ENCODE data around the gene PRICKLE4. TPM values are rescaled to one million over a fixed set of nuclear protein-coding genes. Genes with fewer than 3 reads are reported as not detected.

PRICKLE4 gene
- total RNA-seq, 1 experiment from 2014 or later, result 1.6 TPM

DNA sequence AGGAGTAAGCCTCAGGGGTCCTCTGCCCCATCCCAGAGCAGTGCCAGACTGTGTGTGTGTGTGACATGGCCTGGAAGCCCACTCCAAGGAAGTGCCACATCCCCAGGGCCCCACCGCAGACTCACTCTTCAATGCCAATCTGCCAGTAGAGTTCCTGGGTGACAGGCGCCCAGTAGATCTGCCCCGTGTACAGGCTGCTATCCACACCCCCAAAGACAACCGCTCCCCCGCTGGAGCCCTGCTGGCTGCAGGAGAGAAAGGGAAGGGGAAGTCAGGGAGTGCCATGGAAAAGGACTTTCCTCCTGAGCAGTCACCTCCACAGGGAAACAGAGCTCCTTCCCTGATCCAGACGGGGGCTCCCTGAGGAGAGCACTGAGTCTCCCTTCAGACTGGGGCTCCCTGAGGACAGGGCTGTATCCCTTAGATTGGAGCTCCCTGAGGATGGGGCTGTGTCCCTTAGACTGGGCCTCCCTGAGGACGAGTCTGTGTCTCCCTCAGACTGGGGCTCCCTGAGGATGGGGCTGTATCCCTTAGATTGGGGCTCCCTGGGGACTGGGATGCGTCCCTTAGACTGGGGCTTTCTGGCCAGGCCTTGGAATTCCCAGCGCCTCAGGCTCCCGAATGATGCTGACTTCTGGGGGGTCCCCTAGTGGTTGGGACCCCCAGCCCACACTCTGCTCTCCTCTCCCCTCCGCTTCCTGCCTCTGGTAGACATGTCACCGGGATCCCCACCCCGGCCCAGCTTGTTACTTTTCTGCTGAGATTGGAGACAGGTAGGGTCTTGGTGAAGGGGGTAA is 40.0 kb upstream of the PRICKLE4 start:
- POLR2A ChIA-PET, result no interaction called here
- ATAC-seq, result no peak
- no peak overlapping the region for H3K27ac ChIP-seq (ENCODE audit: low read length)

DNA sequence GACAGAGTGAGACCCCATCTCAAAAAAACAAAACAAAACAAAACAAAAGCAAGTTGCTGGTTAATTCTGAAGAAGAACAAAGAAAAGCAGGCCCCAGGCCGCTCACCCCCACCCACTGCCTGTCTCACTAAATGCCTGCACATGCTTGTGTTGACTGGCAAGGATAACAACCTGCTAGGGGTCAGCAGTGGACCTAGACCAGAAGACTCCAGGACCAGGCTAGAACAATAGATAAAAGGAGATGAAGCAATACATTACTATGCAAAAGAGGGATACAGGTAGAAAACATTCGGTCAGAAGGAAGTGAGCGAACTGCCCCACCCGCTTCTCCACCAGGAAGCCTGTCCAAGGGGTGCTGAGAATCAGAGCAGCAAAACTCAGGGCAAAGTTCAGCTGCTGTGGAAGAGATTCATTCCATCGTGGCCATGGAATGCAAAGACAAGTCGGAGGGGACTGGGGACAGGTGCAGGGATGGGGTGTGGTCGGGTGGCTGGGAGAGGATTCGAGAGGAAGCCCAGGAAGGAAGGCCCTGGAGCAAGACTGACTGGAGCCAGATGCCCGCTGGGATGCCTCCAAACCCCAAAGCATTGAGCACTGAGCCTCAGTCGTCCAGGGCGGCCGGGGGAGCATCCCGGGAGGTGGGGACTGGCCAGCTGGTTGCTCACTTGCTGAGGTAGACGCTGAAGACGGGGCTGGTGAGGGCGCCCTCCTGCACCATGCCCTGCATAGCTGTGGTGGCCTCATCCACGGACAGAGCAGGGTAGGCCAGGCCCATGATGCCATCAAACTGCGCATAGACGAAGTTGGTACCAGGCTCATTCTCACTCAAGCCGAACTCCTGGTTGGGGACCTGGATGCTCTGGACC is 38.7 kb upstream of the PRICKLE4 start:
- intact Hi-C loops (cut with micrococcal nuclease; ENCODE audit: unreplicated experiment) (no loop called here), in situ Hi-C loops (cut with HindIII; ENCODE audit: low pct_unique_long_range_greater_than_20kb, low sequenced_read_pairs) (no loop called here)
- peak; percentile 32; the same call in 1 of the 2 replicates for ATAC-seq
- Histone ChIP-seq H3K36me3 (ENCODE audit: control insufficient read depth, insufficient read depth, low read length) (no peaks in the 10 kb centered on the region), H3K9me3 (ENCODE audit: control insufficient read depth, insufficient read depth, low read depth, low read length) (no peaks in the 10 kb centered on the region), H3K4me1 (ENCODE audit: control insufficient read depth, insufficient read depth, low read length) (peaks cover 5% of the 10 kb centered on the region), H3K27ac (ENCODE audit: low read length) (no peak overlapping the region), H3K27me3 (ENCODE audit: control insufficient read depth, insufficient read depth, low read length) (no peaks in the 10 kb centered on the region), H3K4me3 (ENCODE audit: low read depth in 2 of 2, low read length in 2 of 2) (no peak overlapping the region)
- TF ChIP-seq, protein P1, sequence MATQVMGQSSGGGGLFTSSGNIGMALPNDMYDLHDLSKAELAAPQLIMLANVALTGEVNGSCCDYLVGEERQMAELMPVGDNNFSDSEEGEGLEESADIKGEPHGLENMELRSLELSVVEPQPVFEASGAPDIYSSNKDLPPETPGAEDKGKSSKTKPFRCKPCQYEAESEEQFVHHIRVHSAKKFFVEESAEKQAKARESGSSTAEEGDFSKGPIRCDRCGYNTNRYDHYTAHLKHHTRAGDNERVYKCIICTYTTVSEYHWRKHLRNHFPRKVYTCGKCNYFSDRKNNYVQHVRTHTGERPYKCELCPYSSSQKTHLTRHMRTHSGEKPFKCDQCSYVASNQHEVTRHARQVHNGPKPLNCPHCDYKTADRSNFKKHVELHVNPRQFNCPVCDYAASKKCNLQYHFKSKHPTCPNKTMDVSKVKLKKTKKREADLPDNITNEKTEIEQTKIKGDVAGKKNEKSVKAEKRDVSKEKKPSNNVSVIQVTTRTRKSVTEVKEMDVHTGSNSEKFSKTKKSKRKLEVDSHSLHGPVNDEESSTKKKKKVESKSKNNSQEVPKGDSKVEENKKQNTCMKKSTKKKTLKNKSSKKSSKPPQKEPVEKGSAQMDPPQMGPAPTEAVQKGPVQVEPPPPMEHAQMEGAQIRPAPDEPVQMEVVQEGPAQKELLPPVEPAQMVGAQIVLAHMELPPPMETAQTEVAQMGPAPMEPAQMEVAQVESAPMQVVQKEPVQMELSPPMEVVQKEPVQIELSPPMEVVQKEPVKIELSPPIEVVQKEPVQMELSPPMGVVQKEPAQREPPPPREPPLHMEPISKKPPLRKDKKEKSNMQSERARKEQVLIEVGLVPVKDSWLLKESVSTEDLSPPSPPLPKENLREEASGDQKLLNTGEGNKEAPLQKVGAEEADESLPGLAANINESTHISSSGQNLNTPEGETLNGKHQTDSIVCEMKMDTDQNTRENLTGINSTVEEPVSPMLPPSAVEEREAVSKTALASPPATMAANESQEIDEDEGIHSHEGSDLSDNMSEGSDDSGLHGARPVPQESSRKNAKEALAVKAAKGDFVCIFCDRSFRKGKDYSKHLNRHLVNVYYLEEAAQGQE (IDR thresholded peaks at IDR 0.05; ENCODE audit: insufficient read depth in 1 of 2, low read depth in 2 of 2, low read length in 1 of 2), result no peak
- POLR2A ChIA-PET, result no interaction called here
- CTCF ChIA-PET, result interaction anchor here (0.9 kb wide), 1 partner anchor 38 kb away, joined by 4 read pairs; the partner anchor contains the start of gene FRS3
- no TSS peak for BruUV-seq (replicated peaks)
- no peak for DNase-seq (ENCODE audit: low read depth, low spot score)

More for the DNA sequence above, 40.0 kb upstream of the PRICKLE4 start:
- Histone ChIP-seq H3K27me3 (ENCODE audit: control insufficient read depth, insufficient read depth, low read length) (no peaks in the 10 kb centered on the region), H3K9me3 (ENCODE audit: control insufficient read depth, insufficient read depth, low read depth, low read length) (no peaks in the 10 kb centered on the region), H3K36me3 (ENCODE audit: control insufficient read depth, insufficient read depth, low read length) (no peaks in the 10 kb centered on the region), H3K4me3 (ENCODE audit: low read depth in 2 of 2, low read length in 2 of 2) (no peak overlapping the region), H3K4me1 (ENCODE audit: control insufficient read depth, insufficient read depth, low read length) (peaks cover 9% of the 10 kb centered on the region)
- CTCF ChIA-PET, result interaction anchor here (0.9 to 1.0 kb wide), 2 partner anchors 34 to 39 kb away, joined by 3 to 4 read pairs; partner anchors contain the start of gene FRS3
- DNase-seq (ENCODE audit: low read depth, low spot score), result no peak
- intact Hi-C loops (cut with micrococcal nuclease; ENCODE audit: unreplicated experiment), result no loop called here
- TF ChIP-seq SIN3A (IDR thresholded peaks at IDR 0.05; ENCODE audit: borderline replicate concordance, insufficient read depth, low read depth, low read length) (no peak), POLR2AphosphoS5 (IDR thresholded peaks at IDR 0.05; ENCODE audit: low read depth, low read length) (no peak), TCF7L2 (IDR thresholded peaks at IDR 0.05; ENCODE audit: low read depth, low read length) (no peak)
- TF ChIP-seq, protein P1 (IDR thresholded peaks at IDR 0.05; ENCODE audit: insufficient read depth in 1 of 2, low read depth in 2 of 2, low read length in 1 of 2), result no peak
- TF ChIP-seq, protein P2, sequence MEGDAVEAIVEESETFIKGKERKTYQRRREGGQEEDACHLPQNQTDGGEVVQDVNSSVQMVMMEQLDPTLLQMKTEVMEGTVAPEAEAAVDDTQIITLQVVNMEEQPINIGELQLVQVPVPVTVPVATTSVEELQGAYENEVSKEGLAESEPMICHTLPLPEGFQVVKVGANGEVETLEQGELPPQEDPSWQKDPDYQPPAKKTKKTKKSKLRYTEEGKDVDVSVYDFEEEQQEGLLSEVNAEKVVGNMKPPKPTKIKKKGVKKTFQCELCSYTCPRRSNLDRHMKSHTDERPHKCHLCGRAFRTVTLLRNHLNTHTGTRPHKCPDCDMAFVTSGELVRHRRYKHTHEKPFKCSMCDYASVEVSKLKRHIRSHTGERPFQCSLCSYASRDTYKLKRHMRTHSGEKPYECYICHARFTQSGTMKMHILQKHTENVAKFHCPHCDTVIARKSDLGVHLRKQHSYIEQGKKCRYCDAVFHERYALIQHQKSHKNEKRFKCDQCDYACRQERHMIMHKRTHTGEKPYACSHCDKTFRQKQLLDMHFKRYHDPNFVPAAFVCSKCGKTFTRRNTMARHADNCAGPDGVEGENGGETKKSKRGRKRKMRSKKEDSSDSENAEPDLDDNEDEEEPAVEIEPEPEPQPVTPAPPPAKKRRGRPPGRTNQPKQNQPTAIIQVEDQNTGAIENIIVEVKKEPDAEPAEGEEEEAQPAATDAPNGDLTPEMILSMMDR (IDR thresholded peaks at IDR 0.05), result no peak
- no TSS peak for BruUV-seq (replicated peaks)
- in situ Hi-C loops (cut with HindIII; ENCODE audit: low pct_unique_long_range_greater_than_20kb, low sequenced_read_pairs), result no loop called here

Data from Panc1 (cell line).